Upper lobe of right lung (tissue), 1 donor: ENCODE data around the gene GRB2. TPM values are rescaled to one million over a fixed set of nuclear protein-coding genes. Genes with fewer than 3 reads are reported as not detected.

Experiments
- ATAC-seq: fragments of 200-7000 bp; cut with Tn5 transposase; one replicate; pipeline ENCODE4 v1.9.1; 2020; ENCODE audit warnings: mild to moderate bottlenecking, moderate library complexity
- DNase-seq: peaks from one replicate; pipeline ENCODE4 v3.0.0-alpha.2; 2020
- H3K27ac ChIP-seq: fragments of 200-600 bp; one replicate; pipeline ENCODE4 v1.8.0; 2022
- H3K27me3 ChIP-seq: fragments of 200-600 bp; one replicate; pipeline ENCODE4 v1.8.0; 2022; ENCODE audit warnings: mild to moderate bottlenecking
- H3K36me3 ChIP-seq: fragments of 200-600 bp; one replicate; pipeline ENCODE4 v1.8.0; 2022
- H3K4me1 ChIP-seq: fragments of 200-600 bp; one replicate; pipeline ENCODE4 v1.8.0; 2022
- H3K4me3 ChIP-seq: fragments of 200-600 bp; one replicate; pipeline ENCODE4 v1.8.0; 2022; ENCODE audit warnings: mild to moderate bottlenecking
- H3K9me3 ChIP-seq: fragments of 200-600 bp; one replicate; pipeline ENCODE4 v1.8.0; 2022
- CTCF ChIP-seq: fragments of 200-600 bp; IDR thresholded peaks from one replicate; pipeline ENCODE4 v1.8.0; 2022; ENCODE audit warnings: antibody characterized with exemption
- intact Hi-C: fragments of 100-400 bp; cut with DNase I; formaldehyde crosslinking; loops from one replicate; pipeline ENCODE4 v1.11.0; 2022
- total RNA-seq: library from RNA; stranded (reverse); fragmentation: NEBNext Ultra II Directional; extraction: Animal tissue kit (Norgen Biotek cat#: 25700); gene quantifications from one replicate; pipeline ENCODE4 v1.2.1, GENCODE V29; 2021
- donor health status: DM: no; HTN: yes; CAD: no; lungs with severe emphysema.

Gene GRB2
- total RNA-seq, 1 donor from 2014 or later = 139 TPM

- Histone ChIP-seq H3K27me3 (no peaks in the 10 kb centered on the region), H3K9me3 (no peaks in the 10 kb centered on the region), H3K27ac (no peak overlapping the region), H3K36me3 (no peaks in the 10 kb centered on the region), H3K4me3 (no peak overlapping the region), H3K4me1 (peaks cover 11% of the 10 kb centered on the region)
- intact Hi-C loops = no loop called here
- no peak for TF ChIP-seq CTCF
- no peak for DNase-seq
- ATAC-seq = no peak
These were observed 10.5 kb upstream of the GRB2 start for GRCh38 chr17:75416006-75416405.

GRCh38 chr17:75414488-75414887, 9.0 kb upstream of the GRB2 start:
- intact Hi-C loops = no loop called here
- Histone ChIP-seq H3K4me3 (no peak overlapping the region), H3K27ac (no peak overlapping the region), H3K9me3 (no peaks in the 10 kb centered on the region), H3K36me3 (no peaks in the 10 kb centered on the region), H3K27me3 (no peaks in the 10 kb centered on the region), H3K4me1 (peaks cover 11% of the 10 kb centered on the region)
- TF ChIP-seq CTCF = no peak
- DNase-seq (no peak), ATAC-seq (no peak)

- peak; percentile 75 for TF ChIP-seq CTCF
- H3K9me3 ChIP-seq = no peaks in the 10 kb centered on the region
- DNase-seq = no peak
- no peaks in the 10 kb centered on the region for H3K27me3 ChIP-seq
- no peaks in the 10 kb centered on the region for H3K36me3 ChIP-seq
- ATAC-seq = peak; percentile 89
- no peak overlapping the region for H3K27ac ChIP-seq
- H3K4me3 ChIP-seq = peak overlapping the region; percentile 20
- intact Hi-C loops = no loop called here
- H3K4me1 ChIP-seq = peaks cover 11% of the 10 kb centered on the region
These were observed 7.2 kb upstream of the GRB2 start for GRCh38 chr17:75412455-75413317.

- no peak for TF ChIP-seq CTCF
- no peaks in the 10 kb centered on the region for H3K36me3 ChIP-seq
- peaks cover 15% of the 10 kb centered on the region for H3K4me1 ChIP-seq
- no peak overlapping the region for H3K4me3 ChIP-seq
- ATAC-seq (no peak), DNase-seq (no peak)
- no peaks in the 10 kb centered on the region for H3K9me3 ChIP-seq
- no peak overlapping the region for H3K27ac ChIP-seq
- intact Hi-C loops = no loop called here
- no peaks in the 10 kb centered on the region for H3K27me3 ChIP-seq
These were observed 6.0 kb upstream of the GRB2 start for GRCh38 chr17:75411328-75412067.

GRCh38 chr17:75410141-75410540, 4.7 kb upstream of the GRB2 start:
- Histone ChIP-seq H3K4me3 (no peak overlapping the region), H3K9me3 (no peaks in the 10 kb centered on the region), H3K27me3 (no peaks in the 10 kb centered on the region), H3K36me3 (no peaks in the 10 kb centered on the region), H3K4me1 (peaks cover 20% of the 10 kb centered on the region), H3K27ac (no peak overlapping the region)
- no peak for TF ChIP-seq CTCF
- no peak for ATAC-seq
- no peak for DNase-seq
- intact Hi-C loops = no loop called here
